Heart left ventricle (tissue), 16 donors: ENCODE measurements around the gene PRKCA. TPM values are rescaled to one million over a fixed set of nuclear protein-coding genes. Genes with fewer than 3 reads are reported as not detected.

Source experiments
- ATAC-seq, 4 donors: fragments of 200-7000 bp; cut with Tn5 transposase; one replicate each; pipeline ENCODE4 v1.9.1; 2020 to 2022; ENCODE audit warnings: moderate library complexity in 4 of 4, mild to moderate bottlenecking in 3 of 4, moderate number of reproducible peaks in 1 of 4
- DNase-seq, 5 donors: peaks; one replicate each; pipeline ENCODE4 v3.0.0-alpha.2; 2020
- H3K27ac ChIP-seq, 12 donors: fragments of 200-600 bp; sonication (generic) in 4 of 12; one replicate each; pipeline versions ENCODE4 v1.5.0 to v1.8.0; 2016 to 2022; ENCODE audit warnings: mild to moderate bottlenecking in 2 of 12
- H3K27me3 ChIP-seq, 9 donors: fragments of 200-600 bp; sonication (generic) in 2 of 9; one replicate each; pipeline versions ENCODE4 v1.5.1 to v1.8.0; 2016 to 2022; ENCODE audit warnings: mild to moderate bottlenecking in 3 of 9
- H3K36me3 ChIP-seq, 9 donors: fragments of 200-600 bp; sonication (generic) in 2 of 9; one replicate each; pipeline versions ENCODE4 v1.5.0 to v1.8.0; 2018 to 2022; ENCODE audit warnings: mild to moderate bottlenecking in 2 of 9
- H3K4me1 ChIP-seq, 12 donors: fragments of 200-600 bp; sonication (generic) in 4 of 12; one replicate each; pipeline versions ENCODE4 v1.5.0 to v1.8.0; 2016 to 2022; ENCODE audit warnings: mild to moderate bottlenecking in 3 of 12
- H3K4me3 ChIP-seq, 12 donors: fragments of 200-600 bp; sonication (generic) in 4 of 12; one replicate each; pipeline versions ENCODE4 v1.5.0 to v1.8.0; 2017 to 2022; ENCODE audit warnings: mild to moderate bottlenecking in 9 of 12, moderate library complexity in 4 of 12
- H3K9me3 ChIP-seq, 12 donors: fragments of 200-600 bp; sonication (generic) in 4 of 12; one replicate each; pipeline versions ENCODE4 v1.5.0 to v1.8.0; 2016 to 2022; ENCODE audit warnings: mild to moderate bottlenecking in 1 of 12
- POLR2A ChIP-seq, 2 donors: fragments of 450-650 bp; IDR thresholded peaks; one replicate each; pipeline ENCODE4 v1.6.1; 2017; ENCODE audit warnings: antibody characterized with exemption in 2 of 2, mild to moderate bottlenecking in 2 of 2, moderate library complexity in 2 of 2
- WGBS, 4 donors: extraction: QIAGEN DNeasy Blood & Tissue Kit in 2 of 4; methylation state at CpG; one replicate each; pipeline versions ENCODE4 v1.1.5 to v1.1.7; 2013 to 2018; 5-methylcytosine and 5-hydroxymethylcytosine counted together
- intact Hi-C, 10 donors: fragments of 100-400 bp; cut with DNase I; formaldehyde crosslinking; loops; one replicate each; pipeline versions ENCODE4 v1.11.1 to v1.14.2; 2022
- polyA plus RNA-seq, 2 donors: library from polyadenylated mRNA; stranded (reverse); fragments of 200-250 nt; gene quantifications; one replicate each; pipeline ENCODE4 v1.2.3, GENCODE V29; 2013
- total RNA-seq, 9 donors: library from RNA; depleted of rRNA in 2 of 9; stranded (reverse); fragments of >200 nt in 2 of 9; fragmentation: NEBNext Ultra II Directional in 3 of 9; extraction: Animal tissue kit (Norgen Biotek cat#: 25700) in 3 of 9; gene quantifications; one replicate each; pipeline versions ENCODE4 v1.1.0 to v1.2.4, GENCODE V29; 2016 to 2023
- TF ChIP-seq, protein P1 (sequence below), 12 donors: fragments of 200-600 bp; sonication (generic) in 4 of 12; IDR thresholded peaks; one replicate each; pipeline versions ENCODE4 v1.5.0 to v1.8.0; 2018 to 2022; ENCODE audit warnings: antibody characterized with exemption in 12 of 12, mild to moderate bottlenecking in 5 of 12
- donor health status: ischemic (EF 13 %, LVEDD 7.1; RV severe dilation, severe dysfunction).
- donor health status: healthy with polysubstance abuse.
- donor health status: DM: no; HTN: yes; CAD: no.
- donor health status: DM: no; HTN: no; CAD: no.
- donor health status: ischemic (EF 25% LVEDD 6.9; RV normal size, moderate dysfunction).
- donor health status: ischemic (EF 25% LVEDD 5.7; RV mildly dilated, moderate dysfunction).
- donor health status: healthy.
- donor health status: DM: yes; HTN: yes; CAD: no.
- donor health status: ischemic (EF 35%, LVEDD 5.7; RV mildly dilated, moderate dysfunction).
- donor health status: nonischemic (EF 11% LVEDD 7.7; RV severe dilation, severe dysfunction).
- donor health status: DM: yes; HTN: yes; CAD: no.
- donor health status: PGD.
- donor health status: ischemic (EF 29% LVEDD 5.4; RV normal size, mild dysfunction).
- donor health status: nonischemic (EF 23%, LVEDD 6.1; RV moderate dilation, normal function).

The PRKCA gene
- total and polyA plus RNA-seq, 11 donors: 3.4 to 26.8 (median 11.4) TPM

DNA sequence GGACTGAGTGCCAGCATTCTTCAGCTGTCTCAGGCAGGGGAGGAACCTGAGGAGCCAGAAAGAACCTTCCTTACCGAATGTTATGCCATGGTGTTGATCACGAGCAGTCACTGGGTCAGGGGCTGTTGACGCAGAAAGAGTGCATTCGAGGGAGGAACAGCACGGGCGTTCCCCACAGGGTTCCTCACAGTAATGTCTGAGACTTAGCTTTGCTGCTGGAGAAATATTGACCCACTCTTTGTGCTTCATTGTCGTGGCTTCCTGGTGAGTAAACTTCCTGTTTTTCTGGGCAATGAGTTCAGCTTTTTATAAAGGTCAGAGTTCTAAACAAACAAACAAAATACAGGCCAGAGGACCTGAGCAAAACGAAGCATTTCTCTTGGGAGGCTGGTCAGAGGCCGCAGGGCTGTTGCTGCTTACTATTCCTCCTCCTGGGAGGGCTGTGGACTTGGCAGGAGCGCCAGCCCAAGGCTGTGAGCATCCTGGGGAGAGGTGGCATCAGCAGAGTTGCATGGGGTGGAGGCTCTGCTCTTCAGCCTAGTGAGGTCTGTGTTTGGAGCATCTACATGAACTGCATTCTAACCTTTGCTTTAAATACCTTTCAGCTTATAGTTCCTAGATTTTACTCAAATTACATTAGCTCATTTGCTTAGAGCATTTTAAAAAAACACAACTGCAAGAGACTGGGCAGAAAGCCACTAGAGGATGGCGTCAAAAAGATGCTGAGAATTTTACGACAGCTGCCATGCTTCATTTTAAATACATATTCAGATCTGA is 389.4 kb downstream of the PRKCA start:
- 50 to 62% (median 53%) methylated on average over 12 of the region's 12 CpGs for WGBS, 4 donors
- peaks cover 0 to 13% (median 1%) of the 10 kb centered on the region in 12 donors for H3K4me1 ChIP-seq
- intact Hi-C loops: no loop called here
- H3K27me3 ChIP-seq: no peaks in the 10 kb centered on the region
- H3K27ac ChIP-seq: peak overlapping the region in 4 of 12 donors; percentile 2 to 50 (median 19)
- H3K9me3 ChIP-seq: no peaks in the 10 kb centered on the region
- H3K36me3 ChIP-seq: peaks cover 0 to 20% (median 2%) of the 10 kb centered on the region in 9 donors
- no peak overlapping the region for H3K4me3 ChIP-seq
- no peak for DNase-seq
- ATAC-seq: peak in 3 of 4 donors; percentile 68 to 84 (median 78)
- TF ChIP-seq, protein P1, sequence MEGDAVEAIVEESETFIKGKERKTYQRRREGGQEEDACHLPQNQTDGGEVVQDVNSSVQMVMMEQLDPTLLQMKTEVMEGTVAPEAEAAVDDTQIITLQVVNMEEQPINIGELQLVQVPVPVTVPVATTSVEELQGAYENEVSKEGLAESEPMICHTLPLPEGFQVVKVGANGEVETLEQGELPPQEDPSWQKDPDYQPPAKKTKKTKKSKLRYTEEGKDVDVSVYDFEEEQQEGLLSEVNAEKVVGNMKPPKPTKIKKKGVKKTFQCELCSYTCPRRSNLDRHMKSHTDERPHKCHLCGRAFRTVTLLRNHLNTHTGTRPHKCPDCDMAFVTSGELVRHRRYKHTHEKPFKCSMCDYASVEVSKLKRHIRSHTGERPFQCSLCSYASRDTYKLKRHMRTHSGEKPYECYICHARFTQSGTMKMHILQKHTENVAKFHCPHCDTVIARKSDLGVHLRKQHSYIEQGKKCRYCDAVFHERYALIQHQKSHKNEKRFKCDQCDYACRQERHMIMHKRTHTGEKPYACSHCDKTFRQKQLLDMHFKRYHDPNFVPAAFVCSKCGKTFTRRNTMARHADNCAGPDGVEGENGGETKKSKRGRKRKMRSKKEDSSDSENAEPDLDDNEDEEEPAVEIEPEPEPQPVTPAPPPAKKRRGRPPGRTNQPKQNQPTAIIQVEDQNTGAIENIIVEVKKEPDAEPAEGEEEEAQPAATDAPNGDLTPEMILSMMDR (IDR thresholded peaks at IDR 0.05): no peak
- TF ChIP-seq POLR2A (IDR thresholded peaks at IDR 0.05): no peak

DNA sequence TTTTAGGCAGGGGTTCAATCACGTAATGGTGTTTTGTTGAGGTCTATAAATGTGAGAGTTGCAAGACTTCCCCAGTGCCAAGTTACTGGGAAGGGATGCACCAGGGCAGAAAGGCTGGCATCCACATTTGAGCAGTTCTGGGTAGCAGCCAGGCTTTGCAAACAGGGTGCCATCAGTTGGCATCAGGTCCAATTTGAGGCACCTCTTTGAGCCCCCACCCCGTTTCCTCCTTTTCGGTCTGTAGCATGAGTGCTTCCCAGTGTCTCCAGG is 389.9 kb downstream of the PRKCA start:
- Histone ChIP-seq H3K27ac (no peak overlapping the region), H3K27me3 (no peaks in the 10 kb centered on the region), H3K4me3 (no peak overlapping the region), H3K36me3 (peaks cover 0 to 20% (median 2%) of the 10 kb centered on the region in 9 donors), H3K4me1 (peaks cover 0 to 13% (median 1%) of the 10 kb centered on the region in 12 donors), H3K9me3 (peaks cover 0 to under 1% (median 0%) of the 10 kb centered on the region in 12 donors)
- no peak for ATAC-seq
- intact Hi-C loops: no loop called here
- TF ChIP-seq, protein P1 (IDR thresholded peaks at IDR 0.05): no peak
- no peak for DNase-seq
- WGBS, 4 donors: 62 to 92% (median 82%) methylated on average over 3 of the region's 3 CpGs

DNA sequence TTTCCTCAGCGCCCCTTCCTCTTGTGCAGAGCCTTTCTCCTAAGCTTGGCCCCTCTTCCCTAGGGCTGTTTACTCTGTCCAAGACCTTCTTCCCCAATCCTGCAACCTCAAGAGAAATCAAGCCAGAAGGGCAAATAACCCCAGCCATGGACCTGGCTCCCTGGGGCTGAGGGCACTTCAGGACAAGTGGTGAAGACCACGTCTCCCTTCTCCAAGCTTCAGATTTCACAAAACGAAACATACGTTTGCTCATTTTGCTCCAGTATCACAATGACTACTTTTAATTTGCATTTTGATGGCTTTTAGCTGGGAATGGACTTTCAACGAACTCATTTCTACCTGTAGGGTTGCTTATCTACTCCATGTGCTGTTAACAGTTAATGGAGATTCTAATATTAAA is 392.7 kb downstream of the PRKCA start:
- H3K27ac ChIP-seq: no peak overlapping the region
- no peak for DNase-seq

DNA sequence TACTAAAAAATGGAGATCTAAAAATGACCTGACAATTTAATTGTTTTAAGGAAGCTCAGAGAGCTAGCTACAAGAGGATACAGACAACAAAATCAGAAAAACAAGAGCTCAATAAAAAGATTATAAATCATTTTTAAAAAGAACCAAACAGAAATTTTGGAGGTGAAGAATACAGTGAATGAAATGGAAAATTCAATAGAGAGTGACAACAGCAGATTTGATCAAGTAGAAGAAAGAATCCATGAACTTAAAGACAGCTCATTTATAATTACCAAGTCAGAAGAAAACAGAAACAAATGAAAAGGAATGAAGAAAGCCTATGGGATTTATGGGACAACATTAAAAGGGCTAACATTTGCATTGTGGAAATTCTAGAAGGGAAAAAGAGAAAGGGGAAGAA is 395.9 kb downstream of the PRKCA start:
- intact Hi-C loops: no loop called here
- ATAC-seq: no peak
- no peak overlapping the region for H3K4me3 ChIP-seq

More for the DNA sequence above, 392.7 kb downstream of the PRKCA start:
- H3K4me3 ChIP-seq: no peak overlapping the region
- no peak for TF ChIP-seq POLR2A (IDR thresholded peaks at IDR 0.05)
- TF ChIP-seq, protein P1 (IDR thresholded peaks at IDR 0.05): no peak
- ATAC-seq: no peak
- H3K27me3 ChIP-seq: no peaks in the 10 kb centered on the region
- peaks cover 0 to 9% (median 0%) of the 10 kb centered on the region in 9 donors for H3K36me3 ChIP-seq
- H3K9me3 ChIP-seq: peaks cover 0 to 13% (median 2%) of the 10 kb centered on the region in 12 donors
- intact Hi-C loops: no loop called here
- 90 to 96% (median 94%) methylated on average over 5 of the region's 5 CpGs for WGBS, 4 donors
- peaks cover 0 to 11% (median 1%) of the 10 kb centered on the region in 12 donors for H3K4me1 ChIP-seq

More for the DNA sequence above, 395.9 kb downstream of the PRKCA start:
- H3K27me3 ChIP-seq: no peaks in the 10 kb centered on the region
- TF ChIP-seq, protein P1 (IDR thresholded peaks at IDR 0.05): no peak
- no peak for TF ChIP-seq POLR2A (IDR thresholded peaks at IDR 0.05)
- H3K4me1 ChIP-seq: no peaks in the 10 kb centered on the region
- H3K36me3 ChIP-seq: peaks cover 0 to 6% (median 0%) of the 10 kb centered on the region in 9 donors
- H3K9me3 ChIP-seq: peaks cover 0 to 13% (median 2%) of the 10 kb centered on the region in 12 donors
- H3K27ac ChIP-seq: no peak overlapping the region
- DNase-seq: no peak
